Gastrocnemius medialis (tissue), 4 donors: ENCODE results near the gene PPIP5K1. TPM values are rescaled to one million over a fixed set of nuclear protein-coding genes. Genes with fewer than 3 reads are reported as not detected.

ENCODE experiments used
- ATAC-seq, 2 donors: fragments of 150-250 bp; one replicate each; pipeline ENCODE4 v1.9.1; 2016
- DNase-seq, 2 donors: peaks; one replicate each; pipeline ENCODE4 v3.0.0-alpha.2; 2019
- H3K27ac ChIP-seq, 4 donors: fragments of 200-600 bp; sonication (generic); 1 replicate in 1 of 4; 2 replicates in 3 of 4; pipeline ENCODE4 v1.5.1; 2016 to 2018; ENCODE audit warnings: mild to moderate bottlenecking in 2 of 4, moderate library complexity in 1 of 4
- H3K27me3 ChIP-seq, 3 donors: fragments of 200-600 bp; sonication (generic) in 2 of 3; 1 replicate in 1 of 3; 2 replicates in 2 of 3; pipeline versions ENCODE4 v1.5.1 to v1.6.0; 2016 to 2019; ENCODE audit warnings: mild to moderate bottlenecking in 1 of 3, moderate library complexity in 1 of 3
- H3K36me3 ChIP-seq, 2 donors: fragments of 200-600 bp; sonication (generic) in 1 of 2; one replicate each; pipeline ENCODE4 v1.5.1; 2017 to 2018
- H3K4me1 ChIP-seq, 2 donors: fragments of 200-600 bp; sonication (generic) in 1 of 2; one replicate each; pipeline ENCODE4 v1.5.1; 2016 to 2017; ENCODE audit warnings: mild to moderate bottlenecking in 2 of 2
- H3K4me3 ChIP-seq, 4 donors: fragments of 200-600 bp; sonication (generic) in 3 of 4; 1 replicate in 1 of 4; 2 replicates in 3 of 4; pipeline ENCODE4 v1.5.1; 2016 to 2019; ENCODE audit warnings: mild to moderate bottlenecking in 2 of 4
- H3K9me3 ChIP-seq, 3 donors: fragments of 200-600 bp; sonication (generic) in 2 of 3; 1 replicate in 1 of 3; 2 replicates in 2 of 3; pipeline ENCODE4 v1.5.1; 2016 to 2019
- POLR2A ChIP-seq, 2 donors: fragments of 450-650 bp; IDR thresholded peaks; one replicate each; pipeline ENCODE4 v1.6.1; 2017; ENCODE audit warnings: antibody characterized with exemption in 2 of 2, mild to moderate bottlenecking in 2 of 2, moderate library complexity in 2 of 2
- in situ Hi-C, 4 donors: fragments of 200-750 bp; cut with MboI; loops; one replicate each; pipeline versions ENCODE4 v1.15.0 to v1.8.0; 2017; ENCODE audit warnings: low sequenced_read_pairs in 4 of 4
- intact Hi-C: fragments of 100-400 bp; cut with DNase I; formaldehyde crosslinking; loops from one replicate; pipeline ENCODE4 v1.15.1; 2023; ENCODE audit warnings: low total_unique reads
- total RNA-seq, 4 donors: library from RNA; depleted of rRNA; stranded (reverse); fragments of >200 nt; gene quantifications; one replicate each; pipeline versions ENCODE4 v1.1.0 to v1.2.3, GENCODE V29; 2016
- TF ChIP-seq, protein P1 (sequence below), 5 experiments: fragments of 450-650 bp in 3 of 5; fragments of 200-600 bp in 2 of 5; sonication (generic) in 2 of 5; IDR thresholded peaks in 4 of 5; conservative IDR thresholded peaks in 1 of 5; 1 replicate in 4 of 5; 2 replicates in 1 of 5; pipeline ENCODE4 v1.5.1; 2016 to 2019; ENCODE audit warnings: antibody characterized with exemption in 5 of 5, mild to moderate bottlenecking in 3 of 5, moderate library complexity in 3 of 5

The PPIP5K1 gene
- total RNA-seq, 4 donors from 2014 or later = 14.4 to 41.2 (median 16.6) TPM

DNA sequence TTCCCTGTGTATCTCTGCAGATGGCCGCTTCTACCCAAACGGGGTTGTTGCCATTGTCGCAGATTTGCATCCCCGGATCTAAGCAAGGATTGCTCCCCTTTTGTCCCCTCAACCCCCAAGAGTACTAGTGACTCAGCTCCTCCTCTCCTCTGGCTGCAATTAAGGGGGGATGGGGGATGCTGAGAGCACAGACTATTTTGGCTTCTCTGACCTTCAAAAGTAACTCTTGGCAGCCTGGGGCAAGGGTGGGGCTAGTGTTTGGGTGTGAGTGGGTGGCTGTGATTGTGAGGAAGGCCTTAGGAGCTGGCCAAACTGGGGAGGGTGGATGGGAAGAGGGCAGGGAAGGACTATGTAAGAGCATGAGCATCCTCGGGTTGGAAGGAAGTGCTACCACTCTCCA lies 73.8 kb downstream of the PPIP5K1 start:
- peak in 1 of 2 donors; percentile 56 for DNase-seq
- intact Hi-C loops = no loop called here
- H3K27me3 ChIP-seq = peaks cover 0 to 4% (median 0%) of the 10 kb centered on the region in 3 donors

DNA sequence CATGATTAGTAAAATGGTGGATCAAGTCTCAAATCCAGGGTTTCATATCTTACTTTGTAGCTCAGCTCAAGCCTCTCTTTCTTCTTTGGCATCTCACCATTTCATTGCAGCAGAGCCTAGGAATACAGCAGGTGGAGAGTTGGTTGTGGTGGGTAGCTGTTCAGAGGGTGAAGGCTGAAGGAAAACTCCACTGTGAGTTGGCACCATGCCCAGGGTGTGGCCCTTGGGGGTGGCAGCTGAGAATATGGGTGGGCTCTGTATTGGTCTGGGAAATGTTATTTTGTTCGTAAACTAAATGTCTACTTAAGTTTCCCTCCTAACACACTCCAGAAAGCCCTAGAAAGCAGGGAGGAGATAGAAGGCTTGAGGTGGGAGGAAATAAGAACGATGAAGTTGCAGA lies 74.3 kb downstream of the PPIP5K1 start:
- no peak for TF ChIP-seq POLR2A (IDR thresholded peaks at IDR 0.05)
- TF ChIP-seq, protein P1, sequence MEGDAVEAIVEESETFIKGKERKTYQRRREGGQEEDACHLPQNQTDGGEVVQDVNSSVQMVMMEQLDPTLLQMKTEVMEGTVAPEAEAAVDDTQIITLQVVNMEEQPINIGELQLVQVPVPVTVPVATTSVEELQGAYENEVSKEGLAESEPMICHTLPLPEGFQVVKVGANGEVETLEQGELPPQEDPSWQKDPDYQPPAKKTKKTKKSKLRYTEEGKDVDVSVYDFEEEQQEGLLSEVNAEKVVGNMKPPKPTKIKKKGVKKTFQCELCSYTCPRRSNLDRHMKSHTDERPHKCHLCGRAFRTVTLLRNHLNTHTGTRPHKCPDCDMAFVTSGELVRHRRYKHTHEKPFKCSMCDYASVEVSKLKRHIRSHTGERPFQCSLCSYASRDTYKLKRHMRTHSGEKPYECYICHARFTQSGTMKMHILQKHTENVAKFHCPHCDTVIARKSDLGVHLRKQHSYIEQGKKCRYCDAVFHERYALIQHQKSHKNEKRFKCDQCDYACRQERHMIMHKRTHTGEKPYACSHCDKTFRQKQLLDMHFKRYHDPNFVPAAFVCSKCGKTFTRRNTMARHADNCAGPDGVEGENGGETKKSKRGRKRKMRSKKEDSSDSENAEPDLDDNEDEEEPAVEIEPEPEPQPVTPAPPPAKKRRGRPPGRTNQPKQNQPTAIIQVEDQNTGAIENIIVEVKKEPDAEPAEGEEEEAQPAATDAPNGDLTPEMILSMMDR (IDR thresholded peaks at IDR 0.05 in 4 of 5, conservative IDR thresholded peaks at IDR 0.05 in 1 of 5) = no peak
- ATAC-seq (no peak), DNase-seq (no peak)
- Histone ChIP-seq H3K27me3 (peaks cover 0 to 4% (median 0%) of the 10 kb centered on the region in 3 donors), H3K4me1 (peaks cover 27 to 34% of the 10 kb centered on the region in 2 donors), H3K9me3 (no peaks in the 10 kb centered on the region), H3K36me3 (no peaks in the 10 kb centered on the region), H3K27ac (peak overlapping the region; percentile 0 to 55 (median 40)), H3K4me3 (no peak overlapping the region)
- intact Hi-C loops (no loop called here), in situ Hi-C loops (no loop called here)

More for the DNA sequence above, 73.8 kb downstream of the PPIP5K1 start:
- Histone ChIP-seq H3K27ac (peak overlapping the region; percentile 26 to 61 (median 55)), H3K36me3 (no peaks in the 10 kb centered on the region), H3K4me3 (no peak overlapping the region), H3K4me1 (peaks cover 24 to 31% of the 10 kb centered on the region in 2 donors), H3K9me3 (no peaks in the 10 kb centered on the region)
- ATAC-seq = peak in 1 of 2 donors; percentile 22
- peak in 1 of 2 donors; percentile 14 for TF ChIP-seq POLR2A (IDR thresholded peaks at IDR 0.05)
- TF ChIP-seq, protein P1 (IDR thresholded peaks at IDR 0.05 in 4 of 5, conservative IDR thresholded peaks at IDR 0.05 in 1 of 5) = no peak
- in situ Hi-C loops = no loop called here

DNA sequence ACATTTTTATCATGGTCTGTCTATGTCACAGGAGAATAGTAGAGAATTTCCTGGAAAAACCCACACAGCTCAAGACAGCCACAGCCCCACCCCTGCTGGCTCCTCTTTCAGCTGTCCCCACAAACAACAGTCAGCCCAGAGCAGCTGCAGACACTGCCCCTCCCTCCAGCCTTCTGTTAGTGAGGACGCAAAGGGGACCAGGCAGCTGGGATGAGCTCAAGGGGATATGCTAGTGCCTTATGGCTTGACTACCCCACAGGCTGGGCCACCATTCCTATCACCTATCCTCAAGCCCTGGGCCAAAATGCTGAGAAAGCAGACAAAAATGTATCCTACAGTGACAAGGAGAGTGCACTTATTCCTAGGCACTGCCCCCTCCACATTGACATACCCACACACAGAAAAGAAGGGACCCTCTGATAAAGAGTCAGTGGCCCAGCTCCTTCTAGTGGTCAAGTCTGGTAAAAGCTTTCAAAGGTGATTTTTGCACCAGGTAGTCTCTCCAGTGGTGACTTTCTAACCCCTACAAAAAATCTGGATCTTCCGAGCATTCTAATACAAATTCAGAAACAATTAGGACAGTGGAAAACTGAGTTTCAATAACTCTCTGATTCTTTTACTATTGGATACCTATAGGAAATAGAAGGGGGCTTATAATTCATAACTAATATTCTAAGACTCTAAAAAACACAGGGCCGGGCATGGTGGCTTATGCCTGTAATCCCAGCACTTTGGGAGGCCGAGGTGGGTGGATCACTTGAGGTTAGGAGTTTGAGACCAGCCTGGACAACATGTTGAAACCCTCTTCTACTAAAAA lies 75.6 kb downstream of the PPIP5K1 start:
- peak in 1 of 2 donors; percentile 44 for DNase-seq
- H3K4me1 ChIP-seq = peaks cover 30 to 44% of the 10 kb centered on the region in 2 donors
- no peak for ATAC-seq

DNA sequence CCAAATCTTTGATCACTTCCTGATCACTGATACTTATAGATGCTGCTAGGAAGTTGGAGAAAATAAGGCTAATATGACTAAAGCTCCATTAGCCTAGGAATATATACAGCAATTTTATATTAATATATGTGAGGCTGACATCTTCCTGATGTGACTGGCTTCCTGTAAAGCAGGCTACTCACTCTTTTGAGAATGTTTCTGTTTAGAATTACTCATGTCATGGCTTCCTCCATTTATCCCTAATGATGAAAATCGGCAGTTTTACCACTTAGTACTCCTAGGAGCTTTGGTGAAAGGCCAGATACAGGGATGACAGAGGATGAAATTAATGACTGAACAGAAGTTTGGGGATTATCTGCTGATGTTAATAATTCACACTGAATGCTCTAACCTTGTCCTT lies 76.5 kb downstream of the PPIP5K1 start:
- TF ChIP-seq, protein P1 (IDR thresholded peaks at IDR 0.05 in 4 of 5, conservative IDR thresholded peaks at IDR 0.05 in 1 of 5) = no peak
- no peak for TF ChIP-seq POLR2A (IDR thresholded peaks at IDR 0.05)
- Histone ChIP-seq H3K36me3 (no peaks in the 10 kb centered on the region), H3K27me3 (peaks cover 0 to 4% (median 0%) of the 10 kb centered on the region in 3 donors), H3K4me1 (peaks cover 32 to 51% of the 10 kb centered on the region in 2 donors), H3K9me3 (no peaks in the 10 kb centered on the region), H3K4me3 (no peak overlapping the region), H3K27ac (peak overlapping the region; percentile 29 to 47 (median 38))
- in situ Hi-C loops (no loop called here), intact Hi-C loops (loop anchor here (5.0 kb wide), 1 partner anchor 136 kb away; no protein-coding TSS in a partner anchor)
- ATAC-seq (no peak), DNase-seq (no peak)

More for the DNA sequence above, 75.6 kb downstream of the PPIP5K1 start:
- H3K27ac ChIP-seq = peak overlapping the region; percentile 23 to 47 (median 34)
- in situ Hi-C loops (no loop called here), intact Hi-C loops (loop anchor here (5.0 kb wide), 1 partner anchor 137 kb away; no protein-coding TSS in a partner anchor)
- peak in 1 of 2 donors; percentile 24 for TF ChIP-seq POLR2A (IDR thresholded peaks at IDR 0.05)
- TF ChIP-seq, protein P1 (IDR thresholded peaks at IDR 0.05 in 4 of 5, conservative IDR thresholded peaks at IDR 0.05 in 1 of 5) = peak; percentile 19 to 46 (median 28)
- H3K27me3 ChIP-seq = peaks cover 0 to 4% (median 0%) of the 10 kb centered on the region in 3 donors
- no peaks in the 10 kb centered on the region for H3K9me3 ChIP-seq
- H3K4me3 ChIP-seq = no peak overlapping the region
- H3K36me3 ChIP-seq = no peaks in the 10 kb centered on the region
